Kidney capillary endothelial cell (primary cell): Measurements from ENCODE around the gene RFPL3.
"Not testable (repeated sequence)": the region's sequence is repeated elsewhere in the genome, so short reads cannot be mapped to it uniquely, and the experiment has no call there.

Experiments used
- DNase-seq: peaks from one replicate; pipeline ENCODE4 v3.0.0-alpha.2; 2018; ENCODE audit warnings: low spot score

RFPL3 gene

DNA sequence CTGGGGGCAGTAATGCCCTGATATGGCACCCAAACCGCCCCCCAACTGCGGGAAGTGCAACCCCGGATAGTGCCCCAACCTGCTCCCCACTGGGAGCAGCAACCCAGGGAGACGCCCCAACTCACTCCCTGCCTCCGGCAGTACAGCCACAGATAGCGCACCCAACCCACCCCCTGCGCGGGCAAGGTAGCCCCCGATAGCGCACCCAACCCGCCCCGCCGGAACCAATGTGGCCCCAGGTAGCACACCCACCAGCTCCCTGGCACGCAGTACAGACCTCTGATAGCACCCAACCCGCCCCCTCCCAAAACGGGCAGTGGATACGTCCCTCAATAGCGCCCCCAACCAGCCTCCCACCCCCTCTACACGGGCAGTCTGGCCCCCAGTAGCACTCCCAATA, 3.8 kb upstream of the RFPL3 start:
- no peak for DNase-seq

DNA sequence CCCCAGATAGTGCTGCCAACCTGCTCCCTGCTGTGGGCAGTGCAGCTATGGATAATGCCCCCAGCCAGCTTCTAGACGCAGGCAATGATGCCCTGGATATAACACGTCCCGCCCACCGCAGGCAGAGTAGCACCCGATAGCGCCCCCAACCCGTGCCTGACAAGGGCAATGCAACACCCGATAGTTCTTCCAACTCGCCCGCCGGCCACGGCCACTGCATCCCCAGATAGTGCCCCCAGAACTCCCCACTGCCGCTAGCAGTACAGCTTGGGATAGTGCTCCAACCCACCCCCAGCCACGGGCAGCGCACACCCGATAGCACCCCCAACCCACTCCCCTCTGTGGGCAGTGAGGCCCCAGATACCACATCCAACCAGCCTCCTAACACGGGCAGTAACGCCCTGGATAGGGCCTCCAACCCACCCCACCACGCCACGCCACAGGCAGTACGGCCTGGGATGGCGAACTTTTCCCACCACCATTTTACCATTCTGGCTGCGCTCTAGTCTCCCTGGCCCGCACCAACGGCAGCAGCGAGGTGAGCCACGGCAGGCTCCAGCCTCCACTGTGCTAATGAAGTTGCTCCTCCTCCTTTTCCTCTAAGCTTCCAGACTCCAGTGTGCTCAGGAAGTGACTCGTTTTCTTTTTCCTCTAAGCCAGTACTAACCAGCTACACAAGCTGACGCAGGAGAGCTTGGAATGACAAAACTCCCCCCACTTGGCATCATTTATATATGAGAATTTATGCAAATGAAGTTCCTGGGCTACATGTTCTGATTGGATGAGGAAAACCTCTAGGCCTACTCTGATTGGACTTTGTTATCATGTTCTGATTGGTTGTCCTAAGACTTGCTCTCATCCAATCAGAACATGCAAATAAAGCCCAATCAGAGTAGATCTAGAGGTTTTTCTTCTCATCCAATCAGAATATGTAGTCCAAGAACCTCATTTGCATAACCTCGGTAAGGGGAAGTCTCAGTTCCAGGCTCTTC, 3.0 kb upstream of the RFPL3 start:
- peak; percentile 97 for DNase-seq

DNA sequence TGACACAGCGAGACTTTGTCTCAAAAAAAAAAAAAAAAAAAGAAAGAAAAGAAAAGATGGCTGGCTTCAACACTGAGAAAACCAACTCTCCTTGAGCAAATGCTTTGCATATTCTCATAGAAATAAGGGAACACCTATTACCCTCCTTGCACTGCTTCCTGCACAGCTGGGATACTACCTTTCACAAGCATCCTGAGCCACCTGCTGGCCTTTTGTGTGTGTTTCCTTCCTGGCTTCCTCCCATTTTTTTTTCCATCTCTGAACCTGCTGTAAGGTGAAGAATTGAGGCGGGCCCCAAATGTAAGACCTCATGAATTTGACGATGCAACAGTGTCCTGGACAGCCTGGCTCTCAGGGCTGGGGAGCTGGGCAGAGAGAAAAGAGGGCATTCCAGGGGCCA, 1.9 kb upstream of the RFPL3 start:
- no peak for DNase-seq

- not testable (repeated sequence) for DNase-seq
These were observed 2.4 kb downstream of the RFPL3 start for GRCh38 chr22:32360096-32360495.

DNA sequence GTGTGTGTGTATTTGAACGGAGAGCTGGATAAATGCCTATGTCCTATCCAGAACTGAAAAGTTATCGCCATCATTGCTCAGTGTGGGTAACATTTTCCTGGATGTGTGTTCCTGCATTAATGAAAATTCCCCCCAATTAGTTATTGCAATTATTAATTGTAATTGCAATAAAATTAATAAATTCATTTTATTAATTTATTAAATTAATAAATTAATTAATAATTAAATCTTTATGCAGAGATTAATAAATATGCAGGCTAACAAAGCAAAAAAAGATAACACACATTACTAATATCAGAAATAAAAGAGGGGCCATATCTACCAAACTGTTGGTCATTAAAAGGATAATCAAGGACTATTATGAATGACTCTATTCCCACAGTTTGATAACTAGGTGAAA, 3.6 kb downstream of the RFPL3 start:
- no peak for DNase-seq

GRCh38 chr22:32364210-32364609, 6.5 kb downstream of the RFPL3 start:
- no peak for DNase-seq

DNA sequence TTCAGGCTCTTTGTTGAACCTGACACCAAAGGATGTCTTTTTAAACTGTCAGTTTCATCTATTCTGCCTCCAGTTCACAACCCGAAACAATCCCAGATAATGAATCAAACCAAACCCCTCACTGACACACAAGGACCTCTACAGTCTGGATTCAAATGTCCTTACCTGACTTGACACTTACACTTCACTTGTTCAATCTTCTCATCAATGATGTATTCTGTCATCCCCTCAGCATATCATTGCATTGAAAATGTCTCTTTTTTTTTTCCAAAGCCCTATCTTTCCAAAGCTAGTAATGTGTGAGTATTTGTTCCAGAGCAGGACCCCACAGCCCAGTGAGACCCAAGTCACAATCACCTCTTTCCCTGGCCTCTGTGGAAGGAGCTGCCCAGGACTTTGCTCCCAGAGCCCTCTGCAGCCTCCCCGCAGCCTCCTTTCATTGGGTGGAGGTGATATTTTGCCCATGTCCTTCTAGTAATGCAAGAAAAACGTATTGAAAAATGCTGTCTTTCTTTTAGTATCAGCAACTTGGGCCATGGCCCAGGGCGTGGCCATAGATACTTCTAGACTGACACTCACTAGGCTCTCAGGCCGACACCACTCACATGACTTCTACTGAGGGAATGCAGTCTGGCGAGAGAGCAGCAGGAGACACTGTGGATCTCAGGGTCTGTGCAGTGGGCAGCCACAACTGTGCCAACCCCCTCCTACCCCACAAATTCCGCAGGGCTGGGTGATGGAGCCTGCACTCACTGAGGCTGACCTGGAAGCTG, 18.2 kb downstream of the RFPL3 start:
- no peak for DNase-seq

DNA sequence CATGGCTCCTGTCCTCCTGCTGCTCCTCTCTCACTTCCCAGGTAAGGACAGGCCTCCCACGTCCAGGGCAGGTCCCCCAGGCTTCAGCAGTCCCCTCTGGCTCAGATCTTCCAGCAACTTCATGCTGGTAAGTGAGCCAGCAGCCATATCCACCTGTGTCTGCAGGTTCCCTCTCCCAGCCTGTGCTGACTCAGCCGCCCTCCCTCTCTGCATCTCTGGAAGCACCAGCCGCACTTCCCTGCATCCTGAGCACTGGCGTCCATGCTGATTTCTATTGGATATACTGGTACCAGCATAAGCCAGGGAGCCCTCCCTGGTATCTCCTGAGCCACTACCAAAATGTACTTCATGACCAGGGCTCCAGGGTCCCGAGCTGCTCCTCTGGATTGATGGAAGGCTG, 19.0 kb downstream of the RFPL3 start:
- no peak for DNase-seq

DNA sequence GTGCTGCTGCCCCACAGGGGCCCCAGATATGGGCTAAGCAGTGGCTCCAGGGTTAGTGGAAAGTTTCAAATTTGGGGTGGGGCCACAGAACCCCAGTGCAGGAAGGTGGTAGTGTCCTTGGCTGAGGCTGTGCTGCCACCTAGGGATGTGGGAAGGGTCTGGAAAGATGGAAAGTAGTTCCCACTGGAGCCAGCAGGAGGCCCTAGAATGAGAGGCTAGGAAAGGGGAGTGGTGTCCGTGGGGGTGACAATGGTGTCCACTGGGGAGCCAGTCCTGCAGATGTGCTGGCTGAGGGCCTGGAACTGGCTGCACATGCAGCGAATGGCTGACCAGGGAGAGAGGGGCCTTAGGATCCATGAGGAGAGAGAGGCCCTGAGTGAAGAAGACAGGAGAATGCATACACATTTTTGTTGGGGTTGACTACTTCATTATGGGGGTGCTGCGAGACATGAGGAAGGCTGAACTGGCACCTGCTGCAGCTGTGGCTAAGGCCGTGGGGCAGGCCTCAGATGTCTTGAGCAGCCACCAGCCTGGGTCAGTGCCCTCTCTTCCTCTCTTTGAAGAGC, 21.1 kb downstream of the RFPL3 start:
- peak; percentile 62 for DNase-seq

DNA sequence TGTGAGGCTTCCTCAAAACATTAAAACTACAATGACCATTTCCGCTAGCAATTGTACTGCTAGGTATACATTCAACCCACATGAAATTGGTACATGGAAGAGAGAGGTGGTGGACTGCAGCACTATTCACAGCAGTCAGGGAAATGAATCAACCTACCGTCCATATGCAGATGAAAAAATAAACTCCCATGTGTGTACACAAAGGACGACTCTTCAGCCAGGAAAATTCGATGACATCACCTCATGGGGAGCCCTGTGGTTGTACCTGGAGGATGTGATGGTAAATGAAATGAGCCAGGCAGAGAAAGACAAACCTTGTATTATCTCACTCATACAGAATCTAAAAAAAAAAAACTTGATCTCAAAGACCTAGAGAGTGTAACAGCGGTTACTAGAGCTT, 23.3 kb downstream of the RFPL3 start:
- peak; percentile 13 for DNase-seq

GRCh38 chr22:32385681-32386080, 28.0 kb downstream of the RFPL3 start:
- no peak for DNase-seq

GRCh38 chr22:32389685-32390084, 32.0 kb downstream of the RFPL3 start:
- no peak for DNase-seq

GRCh38 chr22:32395107-32395506, 37.4 kb downstream of the RFPL3 start:
- DNase-seq: no peak

GRCh38 chr22:32396255-32396654, 38.6 kb downstream of the RFPL3 start:
- DNase-seq: no peak

GRCh38 chr22:32396746-32397145, 39.1 kb downstream of the RFPL3 start:
- no peak for DNase-seq

- no peak for DNase-seq
These were observed 43.8 kb downstream of the RFPL3 start for GRCh38 chr22:32401486-32401885.

DNA sequence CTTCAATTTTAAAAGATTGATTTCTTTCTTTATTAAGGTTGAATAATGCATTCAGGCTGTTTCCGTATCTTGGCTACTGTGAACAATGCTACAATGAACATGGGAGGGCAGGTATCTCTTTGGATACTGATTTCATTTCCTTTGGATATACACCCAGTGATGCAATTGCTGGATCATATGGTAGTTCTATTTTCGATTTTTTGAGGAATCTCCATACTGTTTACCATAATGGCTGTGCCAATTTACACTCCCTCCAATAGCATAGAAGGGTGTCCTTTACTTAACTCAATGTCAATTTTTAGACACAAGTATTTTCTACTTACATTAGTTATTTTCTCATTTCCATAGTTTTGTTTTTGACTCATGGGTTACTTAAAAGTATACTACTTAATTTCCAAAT, 46.4 kb downstream of the RFPL3 start:
- DNase-seq: no peak

- DNase-seq: no peak
These were observed 49.6 kb downstream of the RFPL3 start for GRCh38 chr22:32407312-32407711.

- no peak for DNase-seq
These were observed 50.3 kb downstream of the RFPL3 start for GRCh38 chr22:32407936-32408335.

- DNase-seq: no peak
These were observed 52.3 kb downstream of the RFPL3 start for GRCh38 chr22:32409977-32410376.

DNA sequence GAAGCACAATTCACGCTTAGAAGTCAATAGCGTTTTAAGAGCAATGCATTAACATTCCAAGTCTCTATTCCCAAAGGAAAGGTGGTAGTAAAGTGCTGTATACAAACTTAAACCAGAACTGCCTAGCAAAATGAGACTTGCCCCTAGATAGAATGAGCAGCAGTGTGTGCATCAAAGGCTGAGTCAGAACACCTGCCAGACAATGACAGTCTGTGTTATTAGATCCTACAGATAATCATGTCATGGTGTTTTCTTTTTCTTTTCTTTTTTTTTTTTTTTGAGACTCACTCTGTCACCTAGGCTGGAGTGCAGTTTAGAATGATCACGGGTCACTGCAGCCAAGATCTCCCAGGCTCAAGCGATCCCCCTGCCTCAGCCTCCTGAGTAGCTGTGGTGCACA, 52.8 kb downstream of the RFPL3 start:
- DNase-seq: no peak
